IPS DF 4.7 (cell line): Measurements from ENCODE around the gene OR6J1.
"Not testable (repeated sequence)": the region's sequence is repeated elsewhere in the genome, so short reads cannot be mapped to it uniquely, and the experiment has no call there.

Experiments used
- DNase-seq: peaks from one replicate; pipeline ENCODE4 v3.0.0-alpha.2; 2013; ENCODE audit warnings: low spot score; ENCODE audit errors: extremely low read depth

OR6J1 gene

GRCh38 chr14:22644305-22644635 is at the start of gene OR6J1:
Gene OR6J1 (minus strand): TSS chr14:22644352. CDS start chr14:22634811, 9,541 bp downstream.
- DNase-seq: no peak

- no peak for DNase-seq
Measured at GRCh38 chr14:22692194-22692593, 48.0 kb upstream of the OR6J1 start.

GRCh38 chr14:22691171-22691570 is 47.0 kb upstream of the OR6J1 start:
- no peak for DNase-seq

GRCh38 chr14:22689199-22689598 is 45.0 kb upstream of the OR6J1 start:
- DNase-seq: no peak

GRCh38 chr14:22687969-22688368 is 43.8 kb upstream of the OR6J1 start:
- not testable (repeated sequence) for DNase-seq

- not testable (repeated sequence) for DNase-seq
Measured at GRCh38 chr14:22686176-22686611, 42.0 kb upstream of the OR6J1 start.

- DNase-seq: no peak
Measured at GRCh38 chr14:22685467-22685866, 41.3 kb upstream of the OR6J1 start.

- DNase-seq: not testable (repeated sequence)
Measured at GRCh38 chr14:22683428-22683827, 39.3 kb upstream of the OR6J1 start.

- no peak for DNase-seq
Measured at GRCh38 chr14:22678221-22678620, 34.1 kb upstream of the OR6J1 start.

- DNase-seq: not testable (repeated sequence)
Measured at GRCh38 chr14:22677551-22677950, 33.4 kb upstream of the OR6J1 start.

- no peak for DNase-seq
Measured at GRCh38 chr14:22671622-22672021, 27.5 kb upstream of the OR6J1 start.

- no peak for DNase-seq
Measured at GRCh38 chr14:22668863-22669262, 24.7 kb upstream of the OR6J1 start.

GRCh38 chr14:22668417-22668816 is 24.3 kb upstream of the OR6J1 start:
- no peak for DNase-seq

- no peak for DNase-seq
Measured at GRCh38 chr14:22667881-22668280, 23.7 kb upstream of the OR6J1 start.

- DNase-seq: no peak
Measured at GRCh38 chr14:22666203-22666893, 22.2 kb upstream of the OR6J1 start.

GRCh38 chr14:22664261-22664660 is 20.1 kb upstream of the OR6J1 start:
- DNase-seq: no peak

- no peak for DNase-seq
Measured at GRCh38 chr14:22660654-22661053, 16.5 kb upstream of the OR6J1 start.

- DNase-seq: no peak
Measured at GRCh38 chr14:22658946-22659345, 14.8 kb upstream of the OR6J1 start.

GRCh38 chr14:22657861-22658260 is 13.7 kb upstream of the OR6J1 start:
- DNase-seq: no peak

- DNase-seq: no peak
Measured at GRCh38 chr14:22656945-22657731, 13.0 kb upstream of the OR6J1 start.

GRCh38 chr14:22656226-22656625 is 12.1 kb upstream of the OR6J1 start:
- no peak for DNase-seq

- DNase-seq: peak; percentile 86
Measured at GRCh38 chr14:22653012-22653621, 9.0 kb upstream of the OR6J1 start.
